ENCODE data around the gene TMEM201. TPM values are rescaled to one million over a fixed set of nuclear protein-coding genes. Genes with fewer than 3 reads are reported as not detected.
"Not testable (repeated sequence)": the region's sequence is repeated elsewhere in the genome, so short reads cannot be mapped to it uniquely, and the experiment has no call there.

TMEM201 gene, protein sequence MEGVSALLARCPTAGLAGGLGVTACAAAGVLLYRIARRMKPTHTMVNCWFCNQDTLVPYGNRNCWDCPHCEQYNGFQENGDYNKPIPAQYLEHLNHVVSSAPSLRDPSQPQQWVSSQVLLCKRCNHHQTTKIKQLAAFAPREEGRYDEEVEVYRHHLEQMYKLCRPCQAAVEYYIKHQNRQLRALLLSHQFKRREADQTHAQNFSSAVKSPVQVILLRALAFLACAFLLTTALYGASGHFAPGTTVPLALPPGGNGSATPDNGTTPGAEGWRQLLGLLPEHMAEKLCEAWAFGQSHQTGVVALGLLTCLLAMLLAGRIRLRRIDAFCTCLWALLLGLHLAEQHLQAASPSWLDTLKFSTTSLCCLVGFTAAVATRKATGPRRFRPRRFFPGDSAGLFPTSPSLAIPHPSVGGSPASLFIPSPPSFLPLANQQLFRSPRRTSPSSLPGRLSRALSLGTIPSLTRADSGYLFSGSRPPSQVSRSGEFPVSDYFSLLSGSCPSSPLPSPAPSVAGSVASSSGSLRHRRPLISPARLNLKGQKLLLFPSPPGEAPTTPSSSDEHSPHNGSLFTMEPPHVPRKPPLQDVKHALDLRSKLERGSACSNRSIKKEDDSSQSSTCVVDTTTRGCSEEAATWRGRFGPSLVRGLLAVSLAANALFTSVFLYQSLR
- 1 to 10 TPM; 6.1 to 6.9 TPM for total RNA-seq
- long read RNA-seq, donor 1, partial matches to known transcripts, result 2 of 4 reads
- long read RNA-seq, donor 1, other reads (novel, unspliced or antisense), result 1 of 4 reads
- long read RNA-seq, donor 2, partial matches to known transcripts, result 1 of 6 reads
- long read RNA-seq, donor 2, other reads (novel, unspliced or antisense), result 5 of 6 reads

DNA sequence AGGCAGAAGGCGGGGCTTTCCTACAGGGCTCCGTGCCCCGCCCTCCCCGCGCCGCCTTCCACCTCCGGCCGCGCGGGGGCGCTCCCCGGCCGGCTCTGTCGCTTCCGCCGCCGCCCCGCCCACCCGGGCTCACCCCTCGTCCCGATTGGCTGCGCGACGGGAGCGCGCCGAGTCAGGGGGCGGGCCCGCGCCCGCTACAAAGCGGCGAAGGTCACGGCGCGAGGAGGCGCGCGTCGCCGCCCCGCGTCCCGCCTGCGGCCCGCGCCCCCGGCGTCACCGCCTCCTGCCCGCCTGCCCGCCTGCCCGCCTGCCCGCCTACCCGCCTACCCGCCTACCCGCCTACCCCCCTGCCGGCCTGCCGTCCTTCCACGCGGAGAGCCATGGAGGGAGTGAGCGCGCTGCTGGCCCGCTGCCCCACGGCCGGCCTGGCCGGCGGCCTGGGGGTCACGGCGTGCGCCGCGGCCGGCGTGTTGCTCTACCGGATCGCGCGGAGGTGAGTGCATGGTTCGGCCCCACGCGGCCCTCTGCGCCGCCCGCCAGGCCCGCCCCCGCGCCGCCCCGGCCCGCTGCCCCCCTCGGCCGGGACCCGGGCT is at the start of gene TMEM201:
Gene TMEM201 (plus strand): TSS at position 361 of the 593 bp plus-strand sequence. CDS start 20 bp downstream, at position 381.
- DNase-seq (ENCODE audit: low spot score), result peak; percentile 97
- intact Hi-C loops (cut with DNase I), result no loop called here

DNA sequence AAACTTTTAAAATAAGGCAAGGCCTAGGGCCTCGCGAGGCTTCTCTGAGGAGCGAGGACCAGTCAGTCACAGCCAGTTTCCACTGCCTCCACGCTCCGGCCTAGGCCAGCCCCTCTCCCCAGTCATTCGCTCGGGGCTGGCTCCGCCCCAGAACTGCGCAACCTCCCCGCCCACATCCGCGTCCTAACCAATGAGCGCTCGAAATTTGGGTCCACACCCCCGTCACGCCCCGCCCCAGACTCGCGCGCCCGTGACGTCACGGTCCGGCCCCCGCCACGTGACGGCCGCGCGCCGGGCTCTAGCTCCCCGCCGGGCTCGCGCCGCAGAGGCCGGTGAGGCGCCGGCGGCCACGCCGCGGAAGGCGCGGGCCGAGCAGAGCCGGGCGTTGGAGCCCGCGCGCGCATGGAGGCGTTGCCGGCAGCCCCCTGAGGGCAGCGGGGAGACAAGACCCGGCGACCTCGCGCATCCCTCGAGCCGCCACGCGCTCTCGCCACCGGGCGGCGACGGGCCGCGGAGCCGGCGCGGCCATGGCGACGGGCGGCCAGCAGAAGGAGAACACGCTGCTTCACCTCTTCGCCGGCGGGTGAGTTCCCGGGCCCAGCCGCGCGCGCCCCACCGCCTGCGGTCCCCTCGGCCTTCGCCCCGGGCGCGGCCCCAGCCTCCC is 49.4 kb upstream of the TMEM201 start, which contains the start of gene SLC25A33:
Gene SLC25A33 (plus strand): TSS at position 301 of the 664 bp plus-strand sequence. CDS start 227 bp downstream, at position 528.
- intact Hi-C loops (cut with DNase I), result no loop called here

DNA sequence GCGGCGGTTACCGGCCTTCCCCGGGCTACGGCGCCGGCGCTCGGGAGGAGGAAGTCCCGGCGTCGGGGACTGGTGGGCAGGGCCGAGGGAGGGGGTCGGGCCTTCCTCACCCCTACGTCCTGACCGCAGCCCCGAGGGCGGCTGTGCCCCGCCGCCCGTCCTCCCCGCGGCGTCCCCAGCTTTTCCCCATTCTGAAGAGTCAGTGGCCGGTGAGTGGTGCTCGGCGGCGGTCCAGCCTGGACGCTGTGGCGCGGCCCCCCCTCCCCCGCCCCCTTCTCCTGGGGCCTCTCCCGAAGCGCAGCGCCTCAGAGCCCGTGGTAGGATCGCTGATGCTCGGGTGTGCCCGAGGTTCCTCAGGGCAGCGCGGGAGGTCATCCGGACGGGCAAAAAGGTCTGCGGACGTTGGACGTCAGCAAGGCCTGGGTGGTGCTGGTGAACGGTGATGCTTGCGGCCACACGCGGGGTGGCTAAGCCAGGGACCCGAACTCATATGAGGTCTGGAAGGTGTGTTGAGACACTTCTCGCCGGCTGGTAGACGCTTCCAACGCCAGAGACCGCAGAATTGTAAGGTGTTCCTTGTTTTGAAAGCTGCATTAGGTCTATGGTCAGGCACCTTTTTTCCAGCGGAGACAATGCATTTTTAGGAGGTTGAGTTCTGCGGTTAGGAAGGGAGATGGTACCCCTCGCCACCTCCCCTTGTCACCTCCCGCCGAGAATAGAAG is 48.7 kb upstream of the TMEM201 start:
- intact Hi-C loops (cut with DNase I), result no loop called here
- peak; percentile 81 for DNase-seq (ENCODE audit: low spot score)

More for the DNA sequence above, 49.4 kb upstream of the TMEM201 start, which contains the start of gene SLC25A33:
- peak; percentile 99 for DNase-seq (ENCODE audit: low spot score)

DNA sequence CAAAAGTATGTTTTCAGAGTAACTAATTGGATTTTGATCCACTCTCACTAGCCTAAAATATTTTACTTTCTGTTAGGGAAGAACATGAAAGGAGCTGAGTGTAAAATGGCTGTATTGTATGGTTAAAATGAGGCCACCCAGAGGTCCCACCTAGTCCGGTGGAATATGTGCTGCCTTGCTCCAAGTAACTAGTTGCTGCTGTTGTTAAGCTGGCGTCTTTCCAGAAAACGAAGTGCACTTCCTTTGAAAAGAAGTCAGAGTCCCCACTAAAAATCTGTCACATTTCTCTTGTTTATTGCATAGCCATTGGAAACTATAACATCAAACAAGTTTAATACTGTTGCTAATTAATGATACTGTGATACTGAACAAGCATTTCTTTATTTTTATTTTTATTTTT is 46.3 kb upstream of the TMEM201 start:
- no peak for DNase-seq (ENCODE audit: low spot score)
- intact Hi-C loops (cut with DNase I), result no loop called here

DNA sequence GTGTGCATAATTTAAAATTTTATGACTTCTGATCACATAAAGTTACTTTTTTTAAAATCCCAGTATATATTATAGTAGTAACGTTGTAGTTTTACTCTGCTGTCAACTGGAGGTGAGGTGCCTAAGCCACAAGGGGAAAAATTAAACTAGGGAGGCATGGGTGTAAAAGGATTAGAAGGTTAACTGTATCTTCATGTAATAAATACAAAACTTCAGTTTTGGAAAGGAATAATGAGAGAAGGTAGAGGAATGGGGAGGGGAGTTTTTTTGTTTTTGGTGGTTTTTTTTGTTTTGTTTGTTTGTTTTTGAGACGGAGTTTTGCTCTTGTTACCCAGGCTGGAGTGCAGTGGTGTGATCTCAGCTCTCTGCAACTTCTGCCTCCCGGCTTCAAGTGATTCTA is 43.8 kb upstream of the TMEM201 start:
- no peak for DNase-seq (ENCODE audit: low spot score)
- intact Hi-C loops (cut with DNase I), result no loop called here

DNA sequence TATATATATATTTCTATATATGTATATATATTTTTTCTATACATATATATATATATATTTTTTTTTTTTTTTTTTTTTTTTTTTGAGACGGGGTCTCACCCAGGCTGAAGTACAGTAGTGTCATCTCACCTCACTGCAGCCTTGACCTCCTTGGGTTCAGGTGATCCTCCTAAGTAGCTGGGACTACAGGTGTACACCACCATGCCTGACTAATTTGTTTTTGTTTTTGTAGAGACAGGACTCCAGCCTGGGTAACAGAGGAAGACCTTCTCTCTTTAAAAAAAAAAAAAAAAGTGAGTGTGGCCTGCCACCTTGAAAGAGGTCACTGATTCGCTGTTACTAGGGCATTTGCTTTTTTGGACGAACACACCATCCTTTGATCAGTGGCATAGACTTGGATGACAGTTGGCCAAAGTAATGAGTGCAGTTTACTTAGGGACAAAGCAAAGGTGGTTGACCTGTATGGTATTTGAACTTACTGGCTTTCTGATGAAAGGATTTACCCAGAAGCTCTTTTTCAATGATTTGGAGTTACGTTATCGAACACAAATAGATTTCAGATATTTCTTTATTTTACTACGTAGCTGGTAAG is 38.7 kb upstream of the TMEM201 start:
- DNase-seq (ENCODE audit: low spot score), result no peak
- intact Hi-C loops (cut with DNase I), result no loop called here

DNA sequence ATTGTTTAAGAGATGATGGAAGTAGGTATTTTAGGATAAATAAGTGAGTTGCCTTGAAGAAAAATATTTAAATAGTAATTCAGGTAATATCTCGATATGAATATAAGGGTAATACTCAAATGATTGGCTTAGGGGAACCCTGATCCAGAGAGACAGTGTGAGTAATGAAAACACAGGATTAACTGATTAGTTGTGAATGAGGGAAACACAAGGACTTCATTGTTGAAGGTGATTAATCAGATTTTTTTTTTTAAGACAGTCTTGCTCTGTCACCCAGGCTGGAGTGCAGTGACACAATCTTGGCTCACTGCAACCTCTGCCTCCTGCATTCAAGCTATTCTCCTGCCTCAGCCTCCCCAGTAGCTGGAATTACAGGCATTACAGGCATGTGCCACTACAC is 36.7 kb upstream of the TMEM201 start:
- intact Hi-C loops (cut with DNase I), result no loop called here
- no peak for DNase-seq (ENCODE audit: low spot score)

DNA sequence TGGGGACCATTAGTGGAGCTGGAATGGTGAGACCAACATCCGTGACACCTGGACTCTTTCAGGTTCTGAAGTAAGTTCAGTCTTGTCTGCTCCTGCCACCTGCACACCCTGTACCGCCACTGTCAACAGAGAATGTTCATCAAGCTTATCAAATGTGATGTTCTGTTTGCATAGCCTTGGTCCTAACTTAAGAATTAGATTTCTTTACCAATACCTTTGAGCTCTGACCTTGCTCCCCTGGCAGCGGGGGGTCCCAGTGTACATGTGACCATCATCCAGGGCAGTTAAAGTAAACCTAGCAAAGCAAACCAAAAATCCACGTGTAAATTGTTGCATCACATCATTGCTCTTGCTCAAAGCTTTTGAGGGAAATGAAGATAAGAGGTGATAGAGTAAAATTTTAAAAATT is 35.0 kb upstream of the TMEM201 start:
- intact Hi-C loops (cut with DNase I), result no loop called here
- no peak for DNase-seq (ENCODE audit: low spot score)

DNA sequence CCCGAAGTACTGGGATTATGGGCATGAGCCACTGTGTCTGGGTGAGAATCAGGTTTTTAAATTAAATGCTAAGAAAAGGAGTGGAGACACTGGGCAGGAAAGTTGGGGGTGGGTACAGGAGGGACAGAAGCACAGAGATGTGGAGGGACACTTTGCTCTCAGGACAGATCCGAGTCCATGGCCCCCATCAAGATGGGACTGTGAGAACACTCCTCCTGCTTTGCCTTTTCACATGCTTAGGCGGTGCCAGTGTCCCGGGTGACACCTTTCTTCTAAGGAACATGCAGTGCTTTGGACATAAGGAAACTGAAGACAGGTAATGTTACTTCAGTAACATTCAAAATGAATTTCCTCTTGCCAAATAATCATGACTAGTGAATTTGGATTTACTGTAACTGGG is 32.8 kb upstream of the TMEM201 start:
- intact Hi-C loops (cut with DNase I), result no loop called here
- DNase-seq (ENCODE audit: low spot score), result no peak

DNA sequence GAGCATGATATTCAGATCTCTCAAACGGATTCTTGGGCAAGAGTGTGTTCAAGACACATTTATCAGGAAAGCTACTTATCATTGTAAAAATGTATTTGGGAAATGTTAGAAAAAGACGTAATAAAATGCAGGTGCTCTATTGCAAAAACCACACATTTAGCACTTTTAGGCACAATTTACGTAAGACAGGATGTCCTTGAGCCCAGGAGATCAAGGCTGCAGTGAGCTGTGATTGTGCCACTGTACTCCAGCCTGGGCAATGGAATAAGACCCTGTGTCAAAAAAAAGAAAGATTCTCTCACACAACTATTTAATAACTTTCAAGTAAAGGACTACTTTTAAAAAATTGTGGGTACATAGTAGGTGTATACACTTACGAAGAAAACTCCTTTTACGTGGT is 31.1 kb upstream of the TMEM201 start:
- no peak for DNase-seq (ENCODE audit: low spot score)
- intact Hi-C loops (cut with DNase I), result no loop called here

DNA sequence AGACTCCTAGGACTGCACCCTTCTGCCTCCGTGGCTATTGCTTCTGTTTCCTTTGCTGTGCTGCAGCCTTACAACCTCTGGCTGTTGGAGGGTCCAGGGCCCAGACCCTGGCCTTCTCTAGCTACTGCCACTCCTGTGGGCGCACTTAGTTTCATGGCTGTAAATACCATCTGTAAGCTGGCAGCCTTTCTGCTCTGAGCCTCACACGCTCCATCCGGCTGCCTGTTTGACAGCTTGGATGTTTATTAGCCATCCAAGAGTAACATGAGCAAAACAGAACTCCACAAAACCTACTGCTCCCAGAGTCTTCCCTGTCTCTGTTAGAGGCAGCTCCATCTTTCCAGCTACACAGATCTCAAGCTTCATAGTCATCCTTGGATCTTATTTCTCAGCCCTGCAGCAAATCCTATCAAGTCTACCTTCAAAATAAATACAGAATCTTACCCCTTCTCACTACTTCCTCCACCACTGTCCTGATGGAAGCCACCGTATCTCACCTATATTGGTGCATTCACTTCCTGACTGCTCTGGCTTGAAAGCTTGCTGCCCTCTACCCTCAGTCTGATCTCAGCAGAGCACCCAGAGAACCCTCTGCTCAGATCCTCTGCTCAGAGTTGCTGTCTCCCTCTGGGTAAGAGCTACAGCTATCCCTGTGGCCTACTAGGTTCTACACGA is 30.3 kb upstream of the TMEM201 start:
- intact Hi-C loops (cut with DNase I), result no loop called here
- no peak for DNase-seq (ENCODE audit: low spot score)

DNA sequence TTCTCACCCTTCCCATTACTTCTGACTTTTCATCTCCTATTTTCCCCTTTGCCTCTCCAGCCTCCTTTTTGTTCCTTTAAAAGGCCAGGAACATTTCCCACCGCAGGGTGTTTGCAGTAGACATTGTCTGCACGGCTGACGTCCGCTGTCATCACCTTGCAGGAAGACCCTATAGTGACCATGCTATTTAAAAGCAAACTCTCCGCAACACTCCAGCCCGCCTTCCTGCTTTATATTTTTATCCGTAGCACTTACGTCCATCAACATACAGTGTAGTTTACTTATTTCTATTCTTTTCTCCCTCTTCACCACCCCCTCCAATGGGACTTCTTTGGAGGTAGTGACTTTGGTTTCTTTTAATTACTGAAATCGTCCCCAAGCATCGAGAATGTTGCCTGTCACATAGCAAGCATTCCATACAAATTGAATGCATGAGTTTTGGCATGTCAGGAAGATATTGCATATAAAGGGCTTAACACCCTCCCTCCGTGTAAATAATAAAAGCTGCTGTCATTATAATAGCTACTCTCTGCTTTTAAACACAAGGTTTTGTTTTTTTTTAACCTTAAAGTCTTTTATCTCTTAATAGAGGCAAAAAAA is 29.7 kb upstream of the TMEM201 start:
- intact Hi-C loops (cut with DNase I), result no loop called here
- DNase-seq (ENCODE audit: low spot score), result no peak

DNA sequence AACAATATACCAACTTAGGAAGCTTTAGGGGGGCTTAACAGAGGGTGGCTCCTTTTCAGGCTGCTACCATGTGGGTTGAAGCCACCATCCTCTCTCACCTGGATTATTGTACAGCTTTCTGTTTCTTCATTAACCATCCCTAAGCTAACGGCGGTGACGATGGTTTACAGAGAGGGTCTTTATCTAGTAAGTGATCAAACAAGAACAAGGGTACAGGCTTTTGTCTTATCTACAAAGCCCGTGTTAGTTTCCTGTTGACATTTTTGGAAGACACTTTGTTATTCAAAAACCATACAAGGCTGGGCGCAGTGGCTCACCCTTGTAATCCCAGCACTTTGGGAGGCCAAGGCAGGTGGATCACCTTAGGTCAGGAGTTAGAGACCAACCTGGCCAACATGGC is 29.0 kb upstream of the TMEM201 start:
- intact Hi-C loops (cut with DNase I), result no loop called here
- no peak for DNase-seq (ENCODE audit: low spot score)

DNA sequence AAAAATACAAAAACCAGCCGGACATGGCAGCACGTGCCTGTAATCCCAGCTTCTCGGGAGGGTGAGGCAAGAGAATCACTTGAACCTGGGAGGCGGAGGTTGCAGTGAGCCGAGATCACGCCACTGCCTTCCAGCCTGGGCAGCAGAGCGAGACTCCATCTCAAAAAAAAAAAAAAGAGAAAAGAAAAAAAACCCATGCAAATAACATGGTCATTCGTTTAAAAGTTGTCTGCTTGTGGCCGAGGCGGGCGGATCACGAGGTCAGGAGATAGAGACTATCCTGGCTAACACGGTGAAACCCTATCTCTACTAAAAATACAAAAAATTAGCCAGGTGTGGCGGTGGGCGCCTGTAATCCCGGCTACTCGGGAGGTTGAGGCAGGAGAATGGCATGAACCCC is 28.6 kb upstream of the TMEM201 start:
- intact Hi-C loops (cut with DNase I); DNase-seq (ENCODE audit: low spot score): not testable (repeated sequence)

DNA sequence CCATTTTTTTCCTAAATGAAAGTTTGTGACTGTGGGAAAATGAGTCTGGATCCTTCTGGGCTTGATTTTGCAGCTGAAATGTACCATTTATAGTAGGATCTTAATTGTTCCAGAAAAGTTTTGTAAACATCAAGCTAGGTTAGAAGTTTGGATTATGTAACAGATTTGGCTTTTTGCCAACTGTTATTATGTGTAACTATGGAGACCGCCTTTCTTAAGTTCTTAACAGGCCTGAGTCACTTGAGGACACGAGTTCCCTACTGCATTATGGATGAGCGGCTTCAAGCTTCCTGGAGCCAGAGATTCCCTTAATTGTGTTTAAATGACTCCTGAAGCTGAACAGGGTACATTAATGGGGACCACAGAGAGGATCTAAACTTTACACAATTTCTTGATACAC is 27.3 kb upstream of the TMEM201 start:
- intact Hi-C loops (cut with DNase I), result no loop called here
- no peak for DNase-seq (ENCODE audit: low spot score)

DNA sequence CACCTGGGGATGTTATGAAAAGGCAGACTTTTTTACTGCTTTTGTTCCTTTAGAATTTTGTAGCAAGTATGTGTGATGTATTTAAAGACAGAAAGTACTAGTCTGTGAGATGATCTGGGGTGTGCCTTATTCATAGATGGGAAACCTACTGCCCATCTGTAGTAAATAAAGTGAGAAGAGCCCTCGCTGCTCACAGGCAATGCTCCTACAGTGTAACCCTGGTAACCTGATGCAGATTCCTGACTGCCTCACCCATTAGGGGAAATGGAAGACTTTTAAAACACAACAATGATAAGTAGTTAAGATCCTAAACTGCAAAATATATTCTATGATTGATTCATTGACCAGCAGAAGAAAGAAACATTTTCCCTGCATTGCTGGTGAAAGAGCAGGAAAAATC is 19.4 kb upstream of the TMEM201 start:
- intact Hi-C loops (cut with DNase I), result no loop called here
- no peak for DNase-seq (ENCODE audit: low spot score)

DNA sequence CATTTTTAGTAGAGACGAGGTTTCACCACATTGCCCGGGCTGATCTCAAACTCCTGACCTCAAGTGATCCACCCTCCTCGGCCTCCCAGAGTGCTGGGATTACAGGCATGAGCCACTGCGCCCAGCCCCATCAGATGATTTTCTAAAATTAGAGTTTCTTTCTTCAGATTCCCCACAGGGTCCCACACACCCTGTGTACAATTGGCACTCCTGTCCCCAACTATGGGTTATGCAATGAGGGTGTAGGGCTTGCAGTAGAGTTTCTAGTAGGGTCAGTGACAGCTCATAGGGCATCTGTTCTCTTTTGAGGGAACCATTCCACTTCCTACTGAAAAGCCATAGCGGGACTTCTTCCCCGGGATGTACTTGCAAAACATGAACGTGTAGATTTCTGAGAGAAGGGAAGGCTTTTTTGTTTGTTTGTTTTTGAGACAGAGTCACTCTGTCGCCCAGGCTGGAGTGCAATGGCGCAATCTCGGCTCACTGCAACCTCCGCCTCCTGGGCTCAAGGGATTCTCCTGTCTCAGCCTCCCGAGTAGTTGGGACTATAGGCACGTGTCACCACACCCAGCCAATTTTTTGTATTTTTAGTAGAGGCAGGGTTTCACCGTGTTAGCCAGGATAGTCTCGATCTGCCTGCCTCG is 17.7 kb upstream of the TMEM201 start:
- DNase-seq (ENCODE audit: low spot score), result not testable (repeated sequence)
- intact Hi-C loops (cut with DNase I), result loop anchor here (5.0 to 10.0 kb wide), 2 partner anchors 74 to 306 kb away; no protein-coding TSS in a partner anchor

Data from posterior vena cava (tissue), 2 donors.